ENCODE measurements around the gene NEK6.

GRCh38 chr9:124306098-124306735, 48.5 kb downstream of the NEK6 start:
- TF ChIP-seq, protein P1, sequence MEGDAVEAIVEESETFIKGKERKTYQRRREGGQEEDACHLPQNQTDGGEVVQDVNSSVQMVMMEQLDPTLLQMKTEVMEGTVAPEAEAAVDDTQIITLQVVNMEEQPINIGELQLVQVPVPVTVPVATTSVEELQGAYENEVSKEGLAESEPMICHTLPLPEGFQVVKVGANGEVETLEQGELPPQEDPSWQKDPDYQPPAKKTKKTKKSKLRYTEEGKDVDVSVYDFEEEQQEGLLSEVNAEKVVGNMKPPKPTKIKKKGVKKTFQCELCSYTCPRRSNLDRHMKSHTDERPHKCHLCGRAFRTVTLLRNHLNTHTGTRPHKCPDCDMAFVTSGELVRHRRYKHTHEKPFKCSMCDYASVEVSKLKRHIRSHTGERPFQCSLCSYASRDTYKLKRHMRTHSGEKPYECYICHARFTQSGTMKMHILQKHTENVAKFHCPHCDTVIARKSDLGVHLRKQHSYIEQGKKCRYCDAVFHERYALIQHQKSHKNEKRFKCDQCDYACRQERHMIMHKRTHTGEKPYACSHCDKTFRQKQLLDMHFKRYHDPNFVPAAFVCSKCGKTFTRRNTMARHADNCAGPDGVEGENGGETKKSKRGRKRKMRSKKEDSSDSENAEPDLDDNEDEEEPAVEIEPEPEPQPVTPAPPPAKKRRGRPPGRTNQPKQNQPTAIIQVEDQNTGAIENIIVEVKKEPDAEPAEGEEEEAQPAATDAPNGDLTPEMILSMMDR (IDR thresholded peaks at IDR 0.05; ENCODE audit: borderline replicate concordance, extremely low read depth, low read length, poor library complexity, severe bottlenecking): no peak
- TF ChIP-seq EZH2 (IDR thresholded peaks at IDR 0.05; ENCODE audit: borderline replicate concordance, low read depth, low read length, severe bottlenecking): no peak
